Hypothalamus (tissue), 51 donors: ENCODE data around the gene NUDT4B.
"Not testable (repeated sequence)": the region's sequence is repeated elsewhere in the genome, so short reads cannot be mapped to it uniquely, and the experiment has no call there.

Experiments used
- DNase-seq, 51 donors: peaks; one replicate each; lab custom pipeline; 2025; lab: John Stamatoyannopoulos, UW

The NUDT4B gene

GRCh38 chr1:148735538-148735937 lies 13.0 kb upstream of the NUDT4B start:
- DNase-seq = not testable (repeated sequence)

GRCh38 chr1:148738667-148739066 lies 9.9 kb upstream of the NUDT4B start:
- DNase-seq = not testable (repeated sequence)

GRCh38 chr1:148743200-148743599 lies 5.4 kb upstream of the NUDT4B start:
- not testable (repeated sequence) for DNase-seq

- not testable (repeated sequence) for DNase-seq
These were observed 4.6 kb upstream of the NUDT4B start for GRCh38 chr1:148743726-148744720.

DNA sequence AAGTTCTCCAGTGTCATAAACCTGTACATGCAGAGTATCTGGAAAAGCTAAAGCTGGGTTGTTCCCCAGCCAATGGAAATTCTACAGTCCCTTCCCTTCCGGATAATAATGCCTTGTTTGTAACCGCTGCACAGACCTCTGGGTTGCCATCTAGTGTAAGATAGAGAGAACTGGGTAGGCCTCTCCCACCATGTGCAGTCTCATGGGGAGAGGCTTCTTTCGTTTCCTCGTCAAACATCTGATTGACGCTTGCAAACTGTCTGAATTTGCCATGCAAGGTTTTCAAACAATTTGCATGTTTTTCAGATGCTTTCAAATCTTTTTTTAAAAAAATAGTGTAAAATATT lies 734 bp downstream of the NUDT4B start:
- DNase-seq = not testable (repeated sequence)

GRCh38 chr1:148756231-148756630 lies 7.7 kb downstream of the NUDT4B start:
- not testable (repeated sequence) for DNase-seq

DNA sequence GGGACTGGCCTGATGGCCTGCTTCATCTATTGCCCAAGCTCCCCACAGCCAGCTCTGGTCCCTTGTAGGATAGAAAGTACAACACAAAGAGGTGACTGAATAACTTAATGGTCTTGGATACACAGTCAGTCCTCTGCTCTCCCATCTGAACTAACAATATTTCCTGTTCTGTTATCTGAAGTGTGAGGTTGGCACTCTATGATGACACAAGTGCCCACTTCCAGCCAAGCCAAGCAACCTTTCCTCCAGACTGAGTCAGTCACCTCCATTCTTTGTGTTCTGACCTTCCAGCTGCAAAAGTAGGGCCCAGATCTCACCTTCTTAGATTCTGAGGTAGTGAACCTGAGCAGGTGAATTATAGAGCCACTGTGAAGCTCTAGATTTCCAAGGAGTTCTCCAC lies 8.9 kb downstream of the NUDT4B start:
- DNase-seq = not testable (repeated sequence)

- DNase-seq = not testable (repeated sequence)
These were observed 9.8 kb downstream of the NUDT4B start for GRCh38 chr1:148758412-148758811.

DNA sequence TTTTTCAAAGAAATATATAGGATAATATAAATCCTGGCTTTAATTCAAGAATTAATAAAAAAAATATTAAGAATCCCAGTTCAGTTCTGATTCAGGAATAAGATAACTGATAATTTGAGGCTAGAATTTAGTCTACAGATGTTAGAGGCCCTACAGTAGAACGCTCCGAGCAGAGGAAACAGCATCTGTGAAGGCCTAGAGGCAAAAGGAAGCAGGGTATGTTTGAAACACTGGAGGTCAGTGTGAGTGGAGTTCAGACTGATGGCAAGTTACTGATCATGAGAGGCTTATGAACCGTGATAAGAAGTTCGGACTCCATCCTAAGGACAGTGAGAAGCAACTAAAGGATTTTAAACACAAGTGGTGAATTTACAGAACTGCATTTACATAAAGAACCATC lies 10.4 kb downstream of the NUDT4B start:
- DNase-seq = not testable (repeated sequence)

- not testable (repeated sequence) for DNase-seq
These were observed 11.2 kb downstream of the NUDT4B start for GRCh38 chr1:148759749-148760148.

DNA sequence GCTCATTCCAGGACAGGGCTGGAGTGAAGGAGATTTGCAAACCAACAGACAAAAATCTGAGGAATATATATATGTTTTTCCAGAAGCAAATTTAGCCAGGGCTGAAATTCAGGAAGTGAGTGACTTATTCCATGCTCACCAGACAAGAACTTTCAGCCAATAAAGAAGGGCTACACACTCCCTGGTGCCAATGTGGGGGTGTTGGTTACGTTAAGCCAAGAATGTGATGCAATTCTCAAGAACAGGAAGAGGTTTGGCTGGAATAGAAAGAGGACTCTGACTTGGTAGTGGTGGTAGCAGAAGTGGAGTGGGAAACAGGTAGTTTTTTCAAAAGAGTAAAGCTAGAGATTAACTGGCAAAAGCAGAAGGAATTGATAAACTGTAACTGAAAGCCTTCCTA lies 11.6 kb downstream of the NUDT4B start:
- DNase-seq = not testable (repeated sequence)

GRCh38 chr1:148761360-148761759 lies 12.8 kb downstream of the NUDT4B start:
- not testable (repeated sequence) for DNase-seq

DNA sequence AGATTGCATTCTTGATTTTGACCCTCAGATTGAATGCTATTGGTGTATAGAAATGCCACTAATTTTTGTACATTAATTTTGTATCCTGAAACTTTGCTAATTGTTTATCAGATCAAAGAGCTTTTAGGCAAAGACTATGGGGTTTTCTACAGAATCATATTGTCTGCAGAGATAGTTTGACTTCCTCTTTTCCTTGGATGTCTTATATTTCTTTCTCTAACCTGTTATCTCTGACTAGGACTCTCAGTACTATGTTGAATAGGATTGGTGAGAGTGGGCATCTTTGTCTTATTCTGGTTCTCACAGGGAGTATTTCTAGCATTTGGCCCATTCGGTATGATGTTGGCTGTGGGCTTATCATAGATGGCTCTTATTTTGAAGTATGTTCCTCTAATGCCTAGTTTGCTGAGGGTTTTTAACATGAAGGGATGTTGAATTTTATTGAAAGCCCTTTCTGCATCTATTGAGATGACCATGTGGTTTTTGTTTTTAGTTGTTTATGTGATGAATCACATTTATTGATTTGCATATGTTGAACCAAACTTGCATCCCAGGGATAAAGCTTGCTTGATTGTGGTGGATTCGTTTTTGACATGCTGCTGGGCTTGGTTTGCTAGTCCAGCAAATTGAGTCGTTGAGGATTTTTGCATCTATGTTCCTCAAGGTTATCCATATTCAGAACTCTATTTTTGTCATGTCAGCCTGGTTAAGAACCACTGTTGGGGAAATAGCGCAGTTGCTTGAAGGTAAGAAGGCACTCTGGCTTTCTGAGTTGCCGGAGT lies 16.9 kb downstream of the NUDT4B start:
- not testable (repeated sequence) for DNase-seq

- DNase-seq = not testable (repeated sequence)
These were observed 20.0 kb downstream of the NUDT4B start for GRCh38 chr1:148768541-148768940.

- not testable (repeated sequence) for DNase-seq
These were observed 20.9 kb downstream of the NUDT4B start for GRCh38 chr1:148769495-148769894.

- not testable (repeated sequence) for DNase-seq
These were observed 25.1 kb downstream of the NUDT4B start for GRCh38 chr1:148773690-148774089.

GRCh38 chr1:148774102-148774501 lies 25.5 kb downstream of the NUDT4B start:
- DNase-seq = not testable (repeated sequence)

DNA sequence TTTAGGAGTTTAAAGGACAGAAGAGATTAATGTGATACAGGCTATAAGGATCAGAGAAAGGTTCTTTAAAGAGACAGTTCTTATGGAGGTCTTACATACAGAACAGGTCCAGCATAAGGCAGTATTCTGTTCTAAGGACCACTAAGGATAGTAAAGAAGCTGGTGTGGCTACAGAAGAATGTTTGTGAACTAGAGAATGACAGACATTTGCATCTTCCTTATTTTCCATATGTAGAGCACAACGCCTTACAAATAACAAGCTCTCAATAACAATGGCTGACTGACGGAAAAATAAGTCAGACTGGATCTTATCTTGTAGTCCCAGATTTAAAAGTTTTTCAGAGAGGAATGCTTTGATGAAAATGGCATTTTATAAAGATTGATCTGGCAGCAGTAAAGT lies 26.7 kb downstream of the NUDT4B start:
- DNase-seq = not testable (repeated sequence)

DNA sequence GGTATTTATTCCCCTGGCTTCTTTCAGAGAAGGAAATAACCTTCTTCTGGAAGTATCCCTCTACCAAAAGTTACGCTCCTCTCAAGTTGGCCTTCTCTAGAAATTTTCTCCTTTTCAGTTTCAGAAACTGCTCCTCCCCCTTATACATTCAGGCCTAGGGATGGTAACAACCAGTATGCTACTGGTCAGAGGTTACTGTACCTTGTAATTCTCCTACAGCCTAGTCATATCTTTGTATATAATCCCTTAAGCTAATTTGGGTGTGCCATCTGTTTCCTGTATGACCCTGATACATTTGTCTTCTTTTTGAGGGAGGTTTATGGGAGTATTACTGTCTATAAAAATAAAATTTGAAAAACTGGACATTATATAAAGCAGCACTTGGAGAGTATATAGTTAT lies 29.1 kb downstream of the NUDT4B start:
- DNase-seq = not testable (repeated sequence)

DNA sequence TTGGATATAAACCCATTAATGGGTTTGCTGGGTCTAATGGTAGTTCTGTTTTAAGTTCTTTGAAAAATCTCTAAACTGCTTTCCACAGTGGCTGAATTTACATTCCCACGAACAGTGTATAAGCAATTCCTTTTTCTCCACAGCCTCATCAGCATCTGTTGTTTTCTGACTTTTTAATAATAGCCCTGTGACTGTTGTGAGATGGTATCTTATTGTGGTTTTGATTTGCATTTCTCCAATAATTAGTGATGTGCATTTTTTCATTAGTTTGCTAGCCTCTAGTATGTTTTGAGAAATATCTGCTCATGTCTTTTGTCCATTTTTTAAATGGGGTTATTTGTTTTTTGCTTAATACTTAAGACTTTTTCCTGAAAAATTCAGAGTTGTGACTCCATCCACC lies 31.8 kb downstream of the NUDT4B start:
- not testable (repeated sequence) for DNase-seq

GRCh38 chr1:148791543-148792099 lies 43.0 kb downstream of the NUDT4B start:
- not testable (repeated sequence) for DNase-seq
